ENCODE measurements around the gene MNT.

- TF ChIP-seq, protein P1, sequence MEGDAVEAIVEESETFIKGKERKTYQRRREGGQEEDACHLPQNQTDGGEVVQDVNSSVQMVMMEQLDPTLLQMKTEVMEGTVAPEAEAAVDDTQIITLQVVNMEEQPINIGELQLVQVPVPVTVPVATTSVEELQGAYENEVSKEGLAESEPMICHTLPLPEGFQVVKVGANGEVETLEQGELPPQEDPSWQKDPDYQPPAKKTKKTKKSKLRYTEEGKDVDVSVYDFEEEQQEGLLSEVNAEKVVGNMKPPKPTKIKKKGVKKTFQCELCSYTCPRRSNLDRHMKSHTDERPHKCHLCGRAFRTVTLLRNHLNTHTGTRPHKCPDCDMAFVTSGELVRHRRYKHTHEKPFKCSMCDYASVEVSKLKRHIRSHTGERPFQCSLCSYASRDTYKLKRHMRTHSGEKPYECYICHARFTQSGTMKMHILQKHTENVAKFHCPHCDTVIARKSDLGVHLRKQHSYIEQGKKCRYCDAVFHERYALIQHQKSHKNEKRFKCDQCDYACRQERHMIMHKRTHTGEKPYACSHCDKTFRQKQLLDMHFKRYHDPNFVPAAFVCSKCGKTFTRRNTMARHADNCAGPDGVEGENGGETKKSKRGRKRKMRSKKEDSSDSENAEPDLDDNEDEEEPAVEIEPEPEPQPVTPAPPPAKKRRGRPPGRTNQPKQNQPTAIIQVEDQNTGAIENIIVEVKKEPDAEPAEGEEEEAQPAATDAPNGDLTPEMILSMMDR (IDR thresholded peaks at IDR 0.05), result no peak
- no peak for TF ChIP-seq POLR2AphosphoS5 (IDR thresholded peaks at IDR 0.05; ENCODE audit: insufficient read depth in 1 of 2, low read depth in 1 of 2)
- TF ChIP-seq POLR2A (IDR thresholded peaks at IDR 0.05), result no peak
Measured at GRCh38 chr17:2393954-2394749, 6.7 kb downstream of the MNT start.

Data from vagina (tissue), 2 donors.